Upper lobe of left lung (tissue), 4 donors: Measurements from ENCODE around the gene ATP2B2.

ENCODE experiments used
- CTCF ChIP-seq, 6 experiments: fragments of 450-650 bp in 4 of 6; fragments of 200-600 bp in 2 of 6; sonication (generic) in 2 of 6; IDR thresholded peaks; one replicate each; pipeline ENCODE4 v1.5.1; 2016 to 2019; ENCODE audit warnings: antibody characterized with exemption in 6 of 6
- EP300 ChIP-seq, 4 donors: sonication (generic); formaldehyde crosslinking; IDR thresholded peaks; one replicate each; pipeline ENCODE4 v1.5.1; 2017; ENCODE audit warnings: antibody characterized with exemption in 4 of 4, control low read depth in 2 of 4
- POLR2A ChIP-seq, 4 donors: fragments of 450-650 bp; IDR thresholded peaks; one replicate each; pipeline ENCODE4 v1.5.1; 2016 to 2017; ENCODE audit warnings: antibody characterized with exemption in 4 of 4, mild to moderate bottlenecking in 2 of 4
- POLR2AphosphoS5 ChIP-seq, 2 donors: sonication (generic); formaldehyde crosslinking; IDR thresholded peaks; one replicate each; pipeline ENCODE4 v1.5.1; 2017; ENCODE audit warnings: antibody characterized with exemption in 2 of 2

DNA sequence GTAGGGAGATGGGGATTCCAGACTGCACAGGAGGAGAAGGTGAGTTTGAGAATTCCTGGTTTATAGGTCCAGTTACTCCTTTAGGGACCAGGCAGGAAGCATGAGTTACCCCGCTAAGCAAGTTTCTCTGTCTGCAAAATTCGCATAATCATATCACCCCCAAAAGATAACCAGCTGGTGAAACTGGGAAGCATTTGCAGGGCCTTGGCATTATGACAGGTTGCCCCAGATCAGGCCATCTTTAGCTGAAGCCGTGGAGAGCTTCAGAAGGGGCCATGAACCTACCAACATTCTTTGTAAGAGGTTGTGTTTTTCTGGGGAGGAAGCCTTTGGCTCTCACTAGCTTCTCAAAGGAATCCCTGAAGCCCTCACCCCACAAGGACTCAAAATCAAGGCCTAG, 29.4 kb downstream of the ATP2B2 start:
- TF ChIP-seq POLR2AphosphoS5 (IDR thresholded peaks at IDR 0.05) (no peak), CTCF (IDR thresholded peaks at IDR 0.05) (no peak), POLR2A (IDR thresholded peaks at IDR 0.05) (no peak), EP300 (IDR thresholded peaks at IDR 0.05) (no peak)
